ENCODE results near the gene SNAPIN.

GRCh38 chr1:153643816-153644215 lies 14.7 kb upstream of the SNAPIN start:
- TF ChIP-seq CTCF (IDR thresholded peaks at IDR 0.05 in 2 of 3, conservative IDR thresholded peaks at IDR 0.05 in 1 of 3; ENCODE audit: borderline replicate concordance in 1 of 3, insufficient read depth in 1 of 3, low read depth in 2 of 3, low read length in 2 of 3) (no peak), POLR2AphosphoS5 (IDR thresholded peaks at IDR 0.05; ENCODE audit: low read depth, low read length) (no peak), SP1 (IDR thresholded peaks at IDR 0.05; ENCODE audit: low read depth) (no peak)
